Lower leg skin (tissue), 3 donors: ENCODE data around the gene FNBP1L.
"Not testable (repeated sequence)": the region's sequence is repeated elsewhere in the genome, so short reads cannot be mapped to it uniquely, and the experiment has no call there.

ENCODE experiments used
- POLR2A ChIP-seq, 2 donors: fragments of 450-650 bp; IDR thresholded peaks; one replicate each; pipeline ENCODE4 v1.6.1; 2016 to 2017; ENCODE audit warnings: antibody characterized with exemption in 2 of 2, mild to moderate bottlenecking in 1 of 2, moderate library complexity in 1 of 2
- TF ChIP-seq, protein P1 (sequence below), 3 donors: fragments of 450-650 bp; IDR thresholded peaks; one replicate each; pipeline ENCODE4 v1.5.1; 2016; ENCODE audit warnings: antibody characterized with exemption in 3 of 3, mild to moderate bottlenecking in 3 of 3, moderate library complexity in 2 of 3

- TF ChIP-seq, protein P1, sequence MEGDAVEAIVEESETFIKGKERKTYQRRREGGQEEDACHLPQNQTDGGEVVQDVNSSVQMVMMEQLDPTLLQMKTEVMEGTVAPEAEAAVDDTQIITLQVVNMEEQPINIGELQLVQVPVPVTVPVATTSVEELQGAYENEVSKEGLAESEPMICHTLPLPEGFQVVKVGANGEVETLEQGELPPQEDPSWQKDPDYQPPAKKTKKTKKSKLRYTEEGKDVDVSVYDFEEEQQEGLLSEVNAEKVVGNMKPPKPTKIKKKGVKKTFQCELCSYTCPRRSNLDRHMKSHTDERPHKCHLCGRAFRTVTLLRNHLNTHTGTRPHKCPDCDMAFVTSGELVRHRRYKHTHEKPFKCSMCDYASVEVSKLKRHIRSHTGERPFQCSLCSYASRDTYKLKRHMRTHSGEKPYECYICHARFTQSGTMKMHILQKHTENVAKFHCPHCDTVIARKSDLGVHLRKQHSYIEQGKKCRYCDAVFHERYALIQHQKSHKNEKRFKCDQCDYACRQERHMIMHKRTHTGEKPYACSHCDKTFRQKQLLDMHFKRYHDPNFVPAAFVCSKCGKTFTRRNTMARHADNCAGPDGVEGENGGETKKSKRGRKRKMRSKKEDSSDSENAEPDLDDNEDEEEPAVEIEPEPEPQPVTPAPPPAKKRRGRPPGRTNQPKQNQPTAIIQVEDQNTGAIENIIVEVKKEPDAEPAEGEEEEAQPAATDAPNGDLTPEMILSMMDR (IDR thresholded peaks at IDR 0.05) = not testable (repeated sequence)
- not testable (repeated sequence) for TF ChIP-seq POLR2A (IDR thresholded peaks at IDR 0.05)
Measured at GRCh38 chr1:93479133-93479745, 31.3 kb downstream of the FNBP1L start.
